Loucy (cell line): ENCODE data around the gene HSD17B7.

Source experiments
- H2AFZ ChIP-seq: fragments of 200-600 bp; sonication (generic); 2 replicates; pipeline ENCODE4 v1.6.0; 2016; ENCODE audit warnings: antibody characterized with exemption, mild to moderate bottlenecking, low read length, moderate library complexity
- H3F3A ChIP-seq: fragments of 200-600 bp; 2 replicates; pipeline ENCODE4 v1.6.0; 2016; ENCODE audit warnings: antibody characterized with exemption, low read depth, mild to moderate bottlenecking
- H3K27me3 ChIP-seq: fragments of 200-600 bp; sonication (generic); 2 replicates; pipeline ENCODE4 v1.6.1; 2014; ENCODE audit warnings: low read length, mild to moderate bottlenecking; ENCODE audit not compliant: insufficient read depth, poor library complexity, severe bottlenecking
- H3K36me3 ChIP-seq: fragments of 200-600 bp; sonication (generic); 2 replicates; pipeline ENCODE4 v1.6.1; 2016; ENCODE audit warnings: low read length; ENCODE audit not compliant: insufficient read depth
- H3K4me1 ChIP-seq: fragments of 200-600 bp; sonication (generic); 2 replicates; pipeline ENCODE4 v1.5.1; 2014; ENCODE audit warnings: low read length, mild to moderate bottlenecking; ENCODE audit not compliant: insufficient read depth, poor library complexity, severe bottlenecking
- H3K4me2 ChIP-seq: fragments of 200-600 bp; sonication (generic); 2 replicates; pipeline ENCODE4 v1.6.0; 2014; ENCODE audit warnings: antibody characterized with exemption, low read length, low read depth, mild to moderate bottlenecking; ENCODE audit not compliant: poor library complexity, severe bottlenecking
- H3K4me3 ChIP-seq: fragments of 200-600 bp; sonication (generic); 2 replicates; pipeline ENCODE4 v1.5.1; 2014; ENCODE audit warnings: low read length, mild to moderate bottlenecking, mixed read lengths; ENCODE audit not compliant: poor library complexity, severe bottlenecking
- H3K79me2 ChIP-seq: fragments of 200-600 bp; sonication (generic); 2 replicates; pipeline ENCODE4 v1.6.1; 2014; ENCODE audit warnings: low read length; ENCODE audit not compliant: insufficient read depth
- H3K9ac ChIP-seq: fragments of 200-600 bp; sonication (generic); 2 replicates; pipeline ENCODE4 v1.6.0; 2014; ENCODE audit warnings: mild to moderate bottlenecking, low read depth, low read length, moderate library complexity; ENCODE audit not compliant: poor library complexity, severe bottlenecking
- H3K9me2 ChIP-seq: fragments of 200-600 bp; sonication (generic); replicated peaks from 2 replicates; pipeline ENCODE4 v1.6.1; 2016; ENCODE audit warnings: low read depth, low read length, mixed read lengths
- H3K9me3 ChIP-seq: fragments of 200-600 bp; sonication (generic); 2 replicates; pipeline ENCODE4 v1.6.1; 2014; ENCODE audit warnings: mild to moderate bottlenecking, antibody characterized with exemption, low read length, low read depth; ENCODE audit not compliant: insufficient read depth
- H4K20me1 ChIP-seq: fragments of 200-600 bp; sonication (generic); 2 replicates; pipeline ENCODE4 v1.6.0; 2014; ENCODE audit warnings: antibody characterized with exemption, low read length, mild to moderate bottlenecking; ENCODE audit not compliant: insufficient read depth, poor library complexity, severe bottlenecking
- EZH2phosphoT487 ChIP-seq: fragments of 200-600 bp; IDR thresholded peaks from 2 replicates; pipeline ENCODE4 v1.6.1; 2018; ENCODE audit warnings: antibody characterized with exemption, mild to moderate bottlenecking, moderate library complexity, borderline replicate concordance
- TF ChIP-seq, protein P1 (sequence below): fragments of 200-600 bp; sonication (generic); conservative IDR thresholded peaks from 2 replicates; pipeline ENCODE4 v1.5.1; 2014; ENCODE audit warnings: mild to moderate bottlenecking, antibody characterized with exemption, low read length

Gene HSD17B7

DNA sequence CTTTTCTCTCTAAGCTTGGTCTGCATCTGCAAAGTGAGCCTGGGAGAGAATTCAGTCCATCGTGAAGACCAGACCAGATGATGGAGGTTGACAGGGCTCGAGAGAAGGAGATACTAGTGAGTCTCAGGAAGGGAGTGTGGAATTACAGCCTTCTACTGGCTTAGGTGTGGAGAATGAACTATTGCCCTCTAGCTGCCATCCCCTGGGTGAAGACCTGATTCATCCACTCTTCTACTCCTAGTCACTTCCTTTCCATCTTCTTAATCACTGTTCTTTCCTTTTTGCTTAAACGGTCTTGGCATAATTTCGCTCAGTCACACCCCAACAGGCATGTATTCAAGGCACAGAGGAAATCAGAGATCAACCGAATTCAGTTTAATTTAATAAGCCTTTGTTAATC is 34.0 kb upstream of the HSD17B7 start:
- H4K20me1 ChIP-seq = no peaks in the 10 kb centered on the region
- no peaks in the 10 kb centered on the region for H3F3A ChIP-seq
- no peaks in the 10 kb centered on the region for H3K36me3 ChIP-seq
- H2AFZ ChIP-seq = no peak overlapping the region
- peaks cover 20% of the 10 kb centered on the region for H3K4me1 ChIP-seq
- H3K9ac ChIP-seq = no peak overlapping the region
- no peaks in the 10 kb centered on the region for H3K9me3 ChIP-seq
- no peak for TF ChIP-seq EZH2phosphoT487
- TF ChIP-seq, protein P1, sequence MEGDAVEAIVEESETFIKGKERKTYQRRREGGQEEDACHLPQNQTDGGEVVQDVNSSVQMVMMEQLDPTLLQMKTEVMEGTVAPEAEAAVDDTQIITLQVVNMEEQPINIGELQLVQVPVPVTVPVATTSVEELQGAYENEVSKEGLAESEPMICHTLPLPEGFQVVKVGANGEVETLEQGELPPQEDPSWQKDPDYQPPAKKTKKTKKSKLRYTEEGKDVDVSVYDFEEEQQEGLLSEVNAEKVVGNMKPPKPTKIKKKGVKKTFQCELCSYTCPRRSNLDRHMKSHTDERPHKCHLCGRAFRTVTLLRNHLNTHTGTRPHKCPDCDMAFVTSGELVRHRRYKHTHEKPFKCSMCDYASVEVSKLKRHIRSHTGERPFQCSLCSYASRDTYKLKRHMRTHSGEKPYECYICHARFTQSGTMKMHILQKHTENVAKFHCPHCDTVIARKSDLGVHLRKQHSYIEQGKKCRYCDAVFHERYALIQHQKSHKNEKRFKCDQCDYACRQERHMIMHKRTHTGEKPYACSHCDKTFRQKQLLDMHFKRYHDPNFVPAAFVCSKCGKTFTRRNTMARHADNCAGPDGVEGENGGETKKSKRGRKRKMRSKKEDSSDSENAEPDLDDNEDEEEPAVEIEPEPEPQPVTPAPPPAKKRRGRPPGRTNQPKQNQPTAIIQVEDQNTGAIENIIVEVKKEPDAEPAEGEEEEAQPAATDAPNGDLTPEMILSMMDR = peak; percentile 32
- no peaks in the 10 kb centered on the region for H3K79me2 ChIP-seq
- H3K4me2 ChIP-seq = no peak overlapping the region
- H3K27me3 ChIP-seq = no peaks in the 10 kb centered on the region
- no peak overlapping the region for H3K4me3 ChIP-seq
- no peaks in the 10 kb centered on the region for H3K9me2 ChIP-seq

DNA sequence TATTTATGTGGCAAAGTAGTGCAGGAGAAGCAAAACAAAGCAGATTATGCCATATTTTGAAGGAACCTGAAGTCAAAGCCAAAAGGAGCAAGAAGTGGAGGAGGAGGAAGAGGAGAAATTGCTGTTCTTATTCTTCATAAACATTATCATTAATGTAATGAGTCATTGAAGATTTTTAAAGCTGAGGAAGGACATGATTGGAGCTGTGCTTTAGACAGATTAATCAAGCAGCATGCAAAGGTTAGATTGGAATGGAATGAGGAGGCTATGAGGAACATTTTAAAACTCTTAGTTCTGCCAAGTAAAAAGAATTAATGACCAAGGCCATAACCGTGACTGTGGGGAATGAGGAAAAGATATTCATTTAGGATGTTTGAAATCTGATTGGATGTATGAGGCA is 33.0 kb upstream of the HSD17B7 start:
- Histone ChIP-seq H3F3A (no peaks in the 10 kb centered on the region), H2AFZ (no peak overlapping the region), H3K9me2 (no peaks in the 10 kb centered on the region), H3K27me3 (no peaks in the 10 kb centered on the region), H3K36me3 (no peaks in the 10 kb centered on the region), H3K79me2 (no peaks in the 10 kb centered on the region), H3K4me3 (no peak overlapping the region), H3K4me1 (peaks cover 20% of the 10 kb centered on the region), H4K20me1 (no peaks in the 10 kb centered on the region), H3K9me3 (no peaks in the 10 kb centered on the region), H3K9ac (no peak overlapping the region), H3K4me2 (no peak overlapping the region)
- no peak for TF ChIP-seq EZH2phosphoT487
- TF ChIP-seq, protein P1 = no peak

- H2AFZ ChIP-seq = no peak overlapping the region
- H3K9ac ChIP-seq = no peak overlapping the region
- TF ChIP-seq, protein P1 = no peak
- no peak for TF ChIP-seq EZH2phosphoT487
- H3K9me3 ChIP-seq = no peaks in the 10 kb centered on the region
- H3K4me1 ChIP-seq = no peaks in the 10 kb centered on the region
- H3K36me3 ChIP-seq = no peaks in the 10 kb centered on the region
- no peaks in the 10 kb centered on the region for H4K20me1 ChIP-seq
- H3K27me3 ChIP-seq = no peaks in the 10 kb centered on the region
- H3K4me2 ChIP-seq = no peak overlapping the region
- no peak overlapping the region for H3K4me3 ChIP-seq
- no peaks in the 10 kb centered on the region for H3F3A ChIP-seq
- H3K79me2 ChIP-seq = no peaks in the 10 kb centered on the region
- no peaks in the 10 kb centered on the region for H3K9me2 ChIP-seq
Observed at GRCh38 chr1:162765788-162766187, 24.7 kb upstream of the HSD17B7 start.
